Tibial artery (tissue), 4 donors: Measurements from ENCODE around the gene KRTAP13-1.

ENCODE experiments used
- DNase-seq, 2 donors: peaks; one replicate each; pipeline ENCODE4 v3.0.0-alpha.2; 2019
- H3K27ac ChIP-seq, 2 donors: fragments of 200-600 bp; sonication (generic) in 1 of 2; 1 replicate in 1 of 2; 2 replicates in 1 of 2; pipeline ENCODE4 v1.5.1; 2018 to 2019; ENCODE audit warnings: mild to moderate bottlenecking in 1 of 2
- H3K27me3 ChIP-seq, 2 donors: fragments of 200-600 bp; sonication (generic) in 1 of 2; one replicate each; pipeline versions ENCODE4 v1.5.1 to v1.6.0; 2016 to 2019
- H3K36me3 ChIP-seq, 3 donors: fragments of 200-600 bp; sonication (generic) in 2 of 3; one replicate each; pipeline ENCODE4 v1.5.1; 2016 to 2019; ENCODE audit warnings: mild to moderate bottlenecking in 2 of 3
- H3K4me1 ChIP-seq, 4 donors: fragments of 200-600 bp; sonication (generic) in 2 of 4; 1 replicate in 3 of 4; 2 replicates in 1 of 4; pipeline ENCODE4 v1.5.1; 2016 to 2019
- H3K4me3 ChIP-seq, 2 donors: fragments of 200-600 bp; sonication (generic) in 1 of 2; 1 replicate in 1 of 2; 2 replicates in 1 of 2; pipeline ENCODE4 v1.5.1; 2018 to 2019; ENCODE audit warnings: mild to moderate bottlenecking in 2 of 2
- H3K9me3 ChIP-seq, 3 donors: fragments of 200-600 bp; sonication (generic) in 1 of 3; one replicate each; pipeline ENCODE4 v1.5.1; 2016 to 2019
- intact Hi-C: fragments of 100-400 bp; cut with DNase I; formaldehyde crosslinking; loops from one replicate; pipeline ENCODE4 v1.15.0; 2023; ENCODE audit warnings: low total_unique reads
- TF ChIP-seq, protein P1 (sequence below), 2 experiments: fragments of 200-600 bp in 1 of 2; fragments of 450-650 bp in 1 of 2; IDR thresholded peaks; one replicate each; pipeline ENCODE4 v1.5.1; 2017 to 2019; ENCODE audit warnings: antibody characterized with exemption in 2 of 2, mild to moderate bottlenecking in 1 of 2, moderate library complexity in 1 of 2

The KRTAP13-1 gene

GRCh38 chr21:30355906-30356305, 39.9 kb upstream of the KRTAP13-1 start:
- H3K27ac ChIP-seq = no peak overlapping the region
- no peak for DNase-seq
- no peak overlapping the region for H3K4me3 ChIP-seq
- intact Hi-C loops = no loop called here
- TF ChIP-seq, protein P1, sequence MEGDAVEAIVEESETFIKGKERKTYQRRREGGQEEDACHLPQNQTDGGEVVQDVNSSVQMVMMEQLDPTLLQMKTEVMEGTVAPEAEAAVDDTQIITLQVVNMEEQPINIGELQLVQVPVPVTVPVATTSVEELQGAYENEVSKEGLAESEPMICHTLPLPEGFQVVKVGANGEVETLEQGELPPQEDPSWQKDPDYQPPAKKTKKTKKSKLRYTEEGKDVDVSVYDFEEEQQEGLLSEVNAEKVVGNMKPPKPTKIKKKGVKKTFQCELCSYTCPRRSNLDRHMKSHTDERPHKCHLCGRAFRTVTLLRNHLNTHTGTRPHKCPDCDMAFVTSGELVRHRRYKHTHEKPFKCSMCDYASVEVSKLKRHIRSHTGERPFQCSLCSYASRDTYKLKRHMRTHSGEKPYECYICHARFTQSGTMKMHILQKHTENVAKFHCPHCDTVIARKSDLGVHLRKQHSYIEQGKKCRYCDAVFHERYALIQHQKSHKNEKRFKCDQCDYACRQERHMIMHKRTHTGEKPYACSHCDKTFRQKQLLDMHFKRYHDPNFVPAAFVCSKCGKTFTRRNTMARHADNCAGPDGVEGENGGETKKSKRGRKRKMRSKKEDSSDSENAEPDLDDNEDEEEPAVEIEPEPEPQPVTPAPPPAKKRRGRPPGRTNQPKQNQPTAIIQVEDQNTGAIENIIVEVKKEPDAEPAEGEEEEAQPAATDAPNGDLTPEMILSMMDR (IDR thresholded peaks at IDR 0.05) = no peak
- no peaks in the 10 kb centered on the region for H3K27me3 ChIP-seq
- peaks cover 0 to 13% (median 2%) of the 10 kb centered on the region in 4 donors for H3K4me1 ChIP-seq
- H3K36me3 ChIP-seq = no peaks in the 10 kb centered on the region
- H3K9me3 ChIP-seq = no peaks in the 10 kb centered on the region

DNA sequence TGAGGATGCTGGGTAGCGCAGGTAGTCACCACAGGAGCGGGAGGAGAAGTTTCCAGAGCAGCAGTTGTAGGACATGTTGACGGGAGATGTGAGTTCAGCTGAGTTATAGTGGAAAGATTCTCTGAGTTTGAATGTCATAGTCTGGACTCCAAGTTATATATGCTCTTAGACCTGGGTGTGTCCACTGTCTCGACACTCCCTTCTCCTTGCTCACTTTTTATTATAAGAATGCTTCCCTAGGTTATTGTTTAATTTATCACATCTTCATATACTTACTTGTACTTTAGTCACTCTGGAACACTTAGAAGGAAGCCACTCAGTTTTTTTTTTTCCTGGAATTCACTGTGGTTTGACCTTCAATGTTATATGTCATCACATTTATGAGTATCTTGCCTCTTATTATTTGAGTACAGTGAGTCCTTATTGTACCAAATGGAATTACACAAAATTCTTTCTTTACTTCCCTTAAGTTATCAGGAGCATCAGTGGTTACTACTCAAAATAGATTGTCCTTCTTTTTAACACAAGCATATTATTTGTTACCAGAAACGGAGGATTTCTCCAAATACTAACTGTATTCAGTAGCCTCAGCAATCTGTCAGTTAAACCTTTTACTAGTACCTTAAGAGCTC, 23.6 kb upstream of the KRTAP13-1 start, which contains the start of gene KRTAP13-2:
Gene KRTAP13-2, minus strand, starts transcription at position 133 of the 632 bp plus-strand sequence. Its CDS starts 58 bp downstream, at position 75.
- TF ChIP-seq, protein P1 (IDR thresholded peaks at IDR 0.05) = no peak
- Histone ChIP-seq H3K9me3 (no peaks in the 10 kb centered on the region), H3K4me3 (no peak within 1 kb of the TSS), H3K36me3 (no peaks in the 10 kb centered on the region), H3K27me3 (no peaks in the 10 kb centered on the region), H3K4me1 (no peaks in the 10 kb centered on the region), H3K27ac (no peak within 1 kb of the TSS)
- intact Hi-C loops = no loop called here
- no peak for DNase-seq

DNA sequence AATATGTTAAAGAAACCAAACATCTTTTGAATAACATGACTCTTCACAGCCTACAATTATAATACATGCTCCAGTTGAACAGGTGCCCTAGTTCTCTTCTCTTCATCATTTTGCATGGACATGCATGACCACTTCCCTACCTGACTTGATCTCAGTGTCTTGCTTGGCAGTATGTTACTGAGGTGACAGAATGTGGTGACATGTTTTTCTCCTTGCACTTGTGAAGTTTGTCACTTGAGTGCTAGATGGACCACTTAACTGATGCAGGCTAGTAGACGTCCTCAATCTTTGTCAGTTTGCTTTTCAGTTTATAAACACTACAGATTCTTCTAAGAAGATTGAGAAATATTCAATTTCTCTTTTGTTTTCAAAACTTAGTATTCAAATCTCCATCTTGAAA, 13.6 kb upstream of the KRTAP13-1 start:
- H3K4me3 ChIP-seq = no peak overlapping the region
- DNase-seq = no peak
- no peaks in the 10 kb centered on the region for H3K9me3 ChIP-seq
- no peaks in the 10 kb centered on the region for H3K4me1 ChIP-seq
- H3K36me3 ChIP-seq = no peaks in the 10 kb centered on the region
- intact Hi-C loops = no loop called here
- H3K27ac ChIP-seq = no peak overlapping the region
- H3K27me3 ChIP-seq = no peaks in the 10 kb centered on the region
- TF ChIP-seq, protein P1 (IDR thresholded peaks at IDR 0.05) = no peak

- no peak for DNase-seq
- intact Hi-C loops = no loop called here
- peaks cover 0 to 10% (median 0%) of the 10 kb centered on the region in 3 donors for H3K9me3 ChIP-seq
- no peaks in the 10 kb centered on the region for H3K36me3 ChIP-seq
- H3K27me3 ChIP-seq = no peaks in the 10 kb centered on the region
- no peak overlapping the region for H3K4me3 ChIP-seq
- H3K4me1 ChIP-seq = no peaks in the 10 kb centered on the region
- H3K27ac ChIP-seq = no peak overlapping the region
- TF ChIP-seq, protein P1 (IDR thresholded peaks at IDR 0.05) = no peak
These were observed 4.3 kb upstream of the KRTAP13-1 start for GRCh38 chr21:30391492-30392025.

DNA sequence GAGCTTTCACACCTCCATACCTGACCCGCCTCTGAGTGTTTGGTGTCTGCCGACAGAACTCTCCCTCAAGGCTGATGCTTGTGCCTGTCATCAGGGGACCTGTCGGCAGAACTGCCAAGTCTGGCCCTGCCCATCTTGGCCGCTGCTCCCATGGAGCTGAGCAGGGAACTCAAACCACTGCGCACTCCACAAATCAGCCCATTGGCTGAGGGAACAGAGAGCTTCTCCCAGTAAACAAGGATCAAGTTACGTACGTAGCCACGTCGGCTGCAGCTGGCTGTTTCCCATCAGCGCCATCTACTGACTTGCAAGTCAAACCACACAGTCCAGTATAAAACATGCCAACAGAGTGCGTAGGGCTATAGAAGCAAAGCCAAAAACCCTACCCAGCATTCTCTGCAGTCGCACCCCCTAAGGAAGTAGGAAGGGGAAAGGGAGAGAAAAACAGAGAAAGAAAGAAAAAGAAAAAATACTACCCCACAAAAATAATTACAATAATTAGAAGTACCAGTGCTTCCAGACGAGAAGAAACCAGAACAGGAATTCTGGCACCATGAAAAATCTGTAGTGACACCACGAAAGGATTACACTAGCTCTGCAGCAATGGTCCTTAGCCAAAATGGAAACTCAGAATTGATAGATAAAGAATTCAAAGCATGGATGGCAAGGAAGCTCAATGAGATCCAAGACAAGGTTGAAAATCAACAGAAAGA, 13.1 kb downstream of the KRTAP13-1 start:
- no peak for DNase-seq
- Histone ChIP-seq H3K4me3 (no peak overlapping the region), H3K4me1 (no peaks in the 10 kb centered on the region), H3K9me3 (no peaks in the 10 kb centered on the region), H3K27ac (no peak overlapping the region), H3K36me3 (no peaks in the 10 kb centered on the region), H3K27me3 (no peaks in the 10 kb centered on the region)
- TF ChIP-seq, protein P1 (IDR thresholded peaks at IDR 0.05) = peak; percentile 28 to 38
- intact Hi-C loops = no loop called here
